Endothelial cell of umbilical vein (primary cell): ENCODE measurements around the gene CGB8. TPM values are rescaled to one million over a fixed set of nuclear protein-coding genes. Genes with fewer than 3 reads are reported as not detected.

Experiments
- BruUV-seq: library from RNA; stranded (reverse); fragments of 400-500 nt; replicated peaks from 2 replicates; lab custom pipeline; 2021; lab: Mats Ljungman, UMichigan
- CTCF ChIA-PET: fragments of 300-600, 350-600 bp; sonication (Branson Sonifier 250); formaldehyde crosslinking; loops from one replicate; lab custom pipeline; 2021; ENCODE audit warnings: antibody characterized with exemption, inconsistent platforms; lab: Charles Lee
- POLR2A ChIA-PET: fragments of 300-600, 350-600 bp; sonication (Branson Sonifier 250); formaldehyde crosslinking; loops from one replicate; lab custom pipeline; 2021; ENCODE audit warnings: antibody characterized with exemption, inconsistent platforms; lab: Charles Lee
- DNase-seq: peaks from one replicate; pipeline ENCODE4 v3.0.0-alpha.2; 2011; ENCODE audit warnings: low read depth, low spot score
- FAIRE-seq: peaks from 2 replicates; lab custom pipeline; 2011; peaks lifted over from hg19 to GRCh38; lab: Jason Lieb, UNC
- H2AFZ ChIP-seq: 2 replicates; pipeline ENCODE4 v1.6.0; 2012; ENCODE audit warnings: low read depth, low read length, control low read depth, inconsistent platforms
- H3K27ac ChIP-seq: 2 replicates; pipeline ENCODE4 v1.5.1; 2011; ENCODE audit warnings: low read depth, mild to moderate bottlenecking, control low read depth, low read length, moderate library complexity; ENCODE audit not compliant: insufficient read depth
- H3K27me3 ChIP-seq, 2 experiments: 2 replicates each; pipeline versions ENCODE4 v1.6.0 to v1.6.1; 2011; ENCODE audit warnings: low read length in 2 of 2, mixed read lengths in 1 of 2; ENCODE audit not compliant: control insufficient read depth in 2 of 2, insufficient read depth in 2 of 2
- H3K36me3 ChIP-seq, 2 experiments: 2 replicates in 1 of 2; 3 replicates in 1 of 2; pipeline ENCODE4 v1.5.1; 2011; ENCODE audit warnings: low read length in 2 of 2, mild to moderate bottlenecking in 1 of 2, moderate library complexity in 1 of 2; ENCODE audit not compliant: control insufficient read depth in 2 of 2, insufficient read depth in 2 of 2; ENCODE audit errors: extremely low read depth in 1 of 2
- H3K4me1 ChIP-seq: 3 replicates; pipeline ENCODE4 v1.5.1; 2011; ENCODE audit warnings: mild to moderate bottlenecking, low read length; ENCODE audit not compliant: control insufficient read depth, insufficient read depth; ENCODE audit errors: extremely low read depth
- H3K4me2 ChIP-seq: 2 replicates; pipeline ENCODE4 v1.6.1; 2011; ENCODE audit warnings: low read length, control low read depth, mixed read lengths; ENCODE audit not compliant: insufficient read depth
- H3K4me3 ChIP-seq, 3 experiments: fragments of 200-600 bp in 1 of 3; sonication (generic), shearing (Covaris generic) in 1 of 3; replicated peaks in 1 of 3; 2 replicates each; pipeline ENCODE4 v1.5.1; 2011 to 2016; ENCODE audit warnings: control low read depth in 3 of 3, low read length in 3 of 3, mild to moderate bottlenecking in 2 of 3, inconsistent platforms in 1 of 3, low read depth in 1 of 3, moderate library complexity in 1 of 3; ENCODE audit not compliant: insufficient read depth in 1 of 3
- H3K79me2 ChIP-seq: 2 replicates; pipeline ENCODE4 v1.6.0; 2012; ENCODE audit warnings: low read length, inconsistent platforms; ENCODE audit not compliant: control insufficient read depth, insufficient read depth
- H3K9ac ChIP-seq: replicated peaks from 2 replicates; pipeline ENCODE3; 2011; ENCODE audit warnings: low read length, control low read depth; ENCODE audit not compliant: insufficient read depth; ENCODE audit errors: extremely low read depth
- H3K9me1 ChIP-seq: replicated peaks from 3 replicates; pipeline ENCODE4 v1.6.0; 2011; ENCODE audit warnings: mild to moderate bottlenecking, low read length; ENCODE audit not compliant: control insufficient read depth, insufficient read depth; ENCODE audit errors: extremely low read depth
- H3K9me3 ChIP-seq: replicated peaks from 2 replicates; pipeline ENCODE4 v1.5.1; 2012; ENCODE audit warnings: low read length, inconsistent platforms; ENCODE audit not compliant: control insufficient read depth, insufficient read depth
- H4K20me1 ChIP-seq: replicated peaks from 2 replicates; pipeline ENCODE3; 2011; ENCODE audit warnings: mild to moderate bottlenecking, low read length; ENCODE audit not compliant: control insufficient read depth, insufficient read depth; ENCODE audit errors: extremely low read depth
- EZH2 ChIP-seq: IDR thresholded peaks from 2 replicates; pipeline ENCODE4 v1.6.1; 2012; ENCODE audit warnings: borderline replicate concordance, low read depth, mild to moderate bottlenecking, moderate library complexity, low read length, inconsistent platforms; ENCODE audit not compliant: severe bottlenecking
- FOS ChIP-seq: IDR thresholded peaks from 2 replicates; pipeline ENCODE4 v1.6.1; 2011; ENCODE audit warnings: mild to moderate bottlenecking, low read length, moderate library complexity, borderline replicate concordance; ENCODE audit not compliant: insufficient read depth
- GATA2 ChIP-seq: IDR thresholded peaks from 2 replicates; pipeline ENCODE4 v1.7.0; 2011; ENCODE audit warnings: low read depth, mild to moderate bottlenecking, moderate library complexity, mixed read lengths, low read length; ENCODE audit not compliant: insufficient read length, insufficient read depth
- JUN ChIP-seq: IDR thresholded peaks from 2 replicates; pipeline ENCODE4 v1.6.1; 2011; ENCODE audit warnings: borderline replicate concordance, low read depth; ENCODE audit not compliant: insufficient read length, insufficient read depth
- MYC ChIP-seq: IDR thresholded peaks from one replicate; pipeline ENCODE4 v1.6.1; 2011; ENCODE audit warnings: mild to moderate bottlenecking, low read depth, low read length
- POLR2A ChIP-seq: IDR thresholded peaks from 2 replicates; pipeline ENCODE4 v1.6.1; 2012; ENCODE audit warnings: low read depth, mild to moderate bottlenecking, control low read depth, low read length
- POLR2AphosphoS5 ChIP-seq: IDR thresholded peaks from 2 replicates; pipeline ENCODE4 v1.6.1; 2012; ENCODE audit warnings: low read depth, mild to moderate bottlenecking, control low read depth, low read length, moderate library complexity; ENCODE audit not compliant: insufficient read depth
- dilution Hi-C: fragments of 300-500 bp; cut with MboI; formaldehyde crosslinking; loops from one replicate; pipeline ENCODE4 v1.15.0; 2019; ENCODE audit warnings: low sequenced_read_pairs; ENCODE audit not compliant: extremely low pct_ligation_motif_present
- intact Hi-C: fragments of 100-400 bp; cut with micrococcal nuclease; formaldehyde crosslinking; loops from one replicate; pipeline ENCODE4 v1.10.0; 2022
- polyA plus RNA-seq, 4 experiments: library from polyadenylated mRNA; depleted of rRNA in 3 of 4; stranded (reverse) in 3 of 4; unstranded in 1 of 4; fragments of >200 nt; gene quantifications; 2 replicates each; pipeline versions ENCODE4 v1.2.1 to v1.2.3, GENCODE V29; 2011 to 2012; ENCODE audit warnings: missing spikeins in 1 of 4
- total RNA-seq: library from RNA; stranded (reverse); gene quantifications from 2 replicates; pipeline ENCODE4 v1.2.3, GENCODE V29; 2021
- TF ChIP-seq, protein P1 (sequence below), 2 donors: IDR thresholded peaks; 1 replicate in 1 of 2; 2 replicates in 1 of 2; pipeline ENCODE4 v1.5.1; 2011; ENCODE audit warnings: low read length in 2 of 2, mild to moderate bottlenecking in 2 of 2, moderate library complexity in 2 of 2, control low read depth in 1 of 2, inconsistent platforms in 1 of 2, low read depth in 1 of 2; ENCODE audit not compliant: insufficient read depth in 1 of 2; ENCODE audit errors: extremely low read depth in 1 of 2
- TF ChIP-seq, protein P2 (sequence below): IDR thresholded peaks from 2 replicates; pipeline ENCODE4 v1.6.1; 2011; ENCODE audit not compliant: insufficient read depth, insufficient read length

CGB8 gene
- total and polyA plus RNA-seq, 2 donors (not counting 3 experiments of a cell fraction or from before 2014, with no cell fraction given) = not detected

- no peaks in the 10 kb centered on the region for H3K9me1 ChIP-seq
- dilution Hi-C loops = no loop called here
- no peak overlapping the region for H3K9ac ChIP-seq
- H3K4me2 ChIP-seq = no peak overlapping the region
- H2AFZ ChIP-seq = no peak overlapping the region
- no peak for DNase-seq
- no peaks in the 10 kb centered on the region for H3K79me2 ChIP-seq
- H3K4me3 ChIP-seq = no peak overlapping the region
- intact Hi-C loops = no loop called here
- BruUV-seq = no TSS peak
- no peak overlapping the region for H3K27ac ChIP-seq
- FAIRE-seq = no peak
- H3K36me3 ChIP-seq = no peaks in the 10 kb centered on the region
- POLR2A ChIA-PET = no interaction called here
- TF ChIP-seq, protein P1, sequence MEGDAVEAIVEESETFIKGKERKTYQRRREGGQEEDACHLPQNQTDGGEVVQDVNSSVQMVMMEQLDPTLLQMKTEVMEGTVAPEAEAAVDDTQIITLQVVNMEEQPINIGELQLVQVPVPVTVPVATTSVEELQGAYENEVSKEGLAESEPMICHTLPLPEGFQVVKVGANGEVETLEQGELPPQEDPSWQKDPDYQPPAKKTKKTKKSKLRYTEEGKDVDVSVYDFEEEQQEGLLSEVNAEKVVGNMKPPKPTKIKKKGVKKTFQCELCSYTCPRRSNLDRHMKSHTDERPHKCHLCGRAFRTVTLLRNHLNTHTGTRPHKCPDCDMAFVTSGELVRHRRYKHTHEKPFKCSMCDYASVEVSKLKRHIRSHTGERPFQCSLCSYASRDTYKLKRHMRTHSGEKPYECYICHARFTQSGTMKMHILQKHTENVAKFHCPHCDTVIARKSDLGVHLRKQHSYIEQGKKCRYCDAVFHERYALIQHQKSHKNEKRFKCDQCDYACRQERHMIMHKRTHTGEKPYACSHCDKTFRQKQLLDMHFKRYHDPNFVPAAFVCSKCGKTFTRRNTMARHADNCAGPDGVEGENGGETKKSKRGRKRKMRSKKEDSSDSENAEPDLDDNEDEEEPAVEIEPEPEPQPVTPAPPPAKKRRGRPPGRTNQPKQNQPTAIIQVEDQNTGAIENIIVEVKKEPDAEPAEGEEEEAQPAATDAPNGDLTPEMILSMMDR (IDR thresholded peaks at IDR 0.05; ENCODE audit: extremely low read depth in 1 of 2, insufficient read depth in 1 of 2, low read depth in 1 of 2, low read length in 2 of 2) = no peak
- TF ChIP-seq EZH2 (no peak), JUN (no peak), MYC (no peak), POLR2A (no peak), FOS (no peak), POLR2AphosphoS5 (no peak), GATA2 (no peak)
- TF ChIP-seq, protein P2, sequence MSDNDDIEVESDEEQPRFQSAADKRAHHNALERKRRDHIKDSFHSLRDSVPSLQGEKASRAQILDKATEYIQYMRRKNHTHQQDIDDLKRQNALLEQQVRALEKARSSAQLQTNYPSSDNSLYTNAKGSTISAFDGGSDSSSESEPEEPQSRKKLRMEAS = no peak
- CTCF ChIA-PET = interaction anchor here (0.6 to 1.9 kb wide), 3 partner anchors 10 to 64 kb away, joined by 3 to 6 read pairs (median 5); no protein-coding TSS in a partner anchor
- H3K9me3 ChIP-seq = no peaks in the 10 kb centered on the region
- no peaks in the 10 kb centered on the region for H4K20me1 ChIP-seq
- peaks cover 30 to 38% of the 10 kb centered on the region in 2 experiments for H3K27me3 ChIP-seq
- H3K4me1 ChIP-seq = no peaks in the 10 kb centered on the region
Measured at GRCh38 chr19:49064029-49064629, 15.2 kb upstream of the CGB8 start.
